ENCODE results near the gene PIGU. TPM values are rescaled to one million over a fixed set of nuclear protein-coding genes. Genes with fewer than 3 reads are reported as not detected.
A peak's percentile ranks its signal among the peaks of the same experiment; 100 is the strongest.

Gene PIGU
- total RNA-seq, 2 donors from 2014 or later: 35.8 to 41.2 TPM

- 95 to 98% methylated on average over 6 to 7 of the region's 7 CpGs for WGBS, 2 experiments (ENCODE audit: insufficient coverage in 1 of 2, insufficient read length in 1 of 2)
- H3K27me3 Mint-ChIP-seq (ENCODE audit: insufficient read depth): peaks cover 11% of the 10 kb centered on the region
- no peaks in the 10 kb centered on the region for H3K36me3 ChIP-seq (ENCODE audit: control insufficient read depth, insufficient read depth, low read length)
- H3K4me1 ChIP-seq (ENCODE audit: control insufficient read depth, insufficient read depth, low read length): no peaks in the 10 kb centered on the region
- no peaks in the 10 kb centered on the region for H3K9me3 ChIP-seq (ENCODE audit: control insufficient read depth, low read length)
- H3K4me3 ChIP-seq (ENCODE audit: low read length): no peak overlapping the region
- H3K27ac ChIP-seq (ENCODE audit: low read depth, low read length): no peak overlapping the region
- no peak for TF ChIP-seq CTCF (conservative IDR thresholded peaks at IDR 0.05)
- no peak overlapping the region for H3K4me3 Mint-ChIP-seq
- peaks cover 2% of the 10 kb centered on the region for H3K36me3 Mint-ChIP-seq (ENCODE audit: low read depth)
- no peaks in the 10 kb centered on the region for H3K27me3 ChIP-seq (ENCODE audit: control insufficient read depth, insufficient read depth, low read length, poor library complexity, severe bottlenecking)
- H3K4me1 Mint-ChIP-seq: peaks cover 5% of the 10 kb centered on the region
- no peaks in the 10 kb centered on the region for H3K9me3 Mint-ChIP-seq
- DNase-seq: peak; percentile 43
- H3K9ac ChIP-seq (ENCODE audit: extremely low read depth, low read length, poor library complexity, severe bottlenecking): no peak overlapping the region
- no peak overlapping the region for H3K27ac Mint-ChIP-seq
Measured at GRCh38 chr20:34560614-34561013, 116.3 kb downstream of the PIGU start.

GRCh38 chr20:34560141-34560523, 116.8 kb downstream of the PIGU start:
- H3K27ac Mint-ChIP-seq: no peak overlapping the region
- H3K4me3 Mint-ChIP-seq: no peak overlapping the region
- TF ChIP-seq CTCF (conservative IDR thresholded peaks at IDR 0.05): no peak

GRCh38 chr20:34559311-34560140, 117.4 kb downstream of the PIGU start:
- no peak overlapping the region for H3K9ac ChIP-seq (ENCODE audit: extremely low read depth, low read length, poor library complexity, severe bottlenecking)
- Mint-ChIP-seq H3K4me3 (peak overlapping the region; percentile 58), H3K4me1 (peaks cover 5% of the 10 kb centered on the region), H3K9me3 (no peaks in the 10 kb centered on the region), H3K27ac (peak overlapping the region; percentile 80), H3K27me3 (ENCODE audit: insufficient read depth) (peaks cover 11% of the 10 kb centered on the region), H3K36me3 (ENCODE audit: low read depth) (no peaks in the 10 kb centered on the region)
- TF ChIP-seq CTCF (conservative IDR thresholded peaks at IDR 0.05): peak; percentile 44
- no peaks in the 10 kb centered on the region for H3K27me3 ChIP-seq (ENCODE audit: control insufficient read depth, insufficient read depth, low read length, poor library complexity, severe bottlenecking)
- H3K36me3 ChIP-seq (ENCODE audit: control insufficient read depth, insufficient read depth, low read length): no peaks in the 10 kb centered on the region
- no peaks in the 10 kb centered on the region for H3K9me3 ChIP-seq (ENCODE audit: control insufficient read depth, low read length)
- WGBS, 2 experiments (ENCODE audit: insufficient coverage in 1 of 2, insufficient read length in 1 of 2): 68 to 93% methylated on average over 15 to 43 of the region's 43 CpGs
- DNase-seq: peak; percentile 67
- no peak overlapping the region for H3K27ac ChIP-seq (ENCODE audit: low read depth, low read length)
- no peak overlapping the region for H3K4me3 ChIP-seq (ENCODE audit: low read length)
- no peaks in the 10 kb centered on the region for H3K4me1 ChIP-seq (ENCODE audit: control insufficient read depth, insufficient read depth, low read length)

More at GRCh38 chr20:34560141-34560523, 116.8 kb downstream of the PIGU start:
- WGBS, 2 experiments (ENCODE audit: insufficient coverage in 1 of 2, insufficient read length in 1 of 2): 89 to 94% methylated on average over 7 to 12 of the region's 12 CpGs
- Histone ChIP-seq H3K27me3 (ENCODE audit: control insufficient read depth, insufficient read depth, low read length, poor library complexity, severe bottlenecking) (no peaks in the 10 kb centered on the region), H3K36me3 (ENCODE audit: control insufficient read depth, insufficient read depth, low read length) (no peaks in the 10 kb centered on the region), H3K4me1 (ENCODE audit: control insufficient read depth, insufficient read depth, low read length) (no peaks in the 10 kb centered on the region), H3K9me3 (ENCODE audit: control insufficient read depth, low read length) (no peaks in the 10 kb centered on the region), H3K9ac (ENCODE audit: extremely low read depth, low read length, poor library complexity, severe bottlenecking) (no peak overlapping the region), H3K27ac (ENCODE audit: low read depth, low read length) (no peak overlapping the region), H3K4me3 (ENCODE audit: low read length) (no peak overlapping the region)
- DNase-seq: peak; percentile 43
- Mint-ChIP-seq H3K27me3 (ENCODE audit: insufficient read depth) (peaks cover 11% of the 10 kb centered on the region), H3K9me3 (no peaks in the 10 kb centered on the region), H3K4me1 (peaks cover 5% of the 10 kb centered on the region), H3K36me3 (ENCODE audit: low read depth) (no peaks in the 10 kb centered on the region)

Data from endodermal cell (in vitro differentiated cells).